Dendritic cell treated with granulocyte-macrophage colony-stimulating factor and Interleukin-4, amounts not matched to agents 40 ng/mL and 50 ng/mL, for 4 days (primary cell): ENCODE data around the gene GUCA1C.

Experiments used
- H3K27ac Mint-ChIP-seq: one replicate; pipeline ENCODE4 v1.8.0; 2022; ENCODE audit warnings: mild to moderate bottlenecking, mixed read lengths
- H3K27me3 Mint-ChIP-seq: one replicate; pipeline ENCODE4 v1.8.0; 2022; ENCODE audit warnings: mild to moderate bottlenecking, mixed read lengths
- H3K36me3 Mint-ChIP-seq: one replicate; pipeline ENCODE4 v1.8.0; 2022; ENCODE audit warnings: low read depth, mixed read lengths
- H3K4me1 Mint-ChIP-seq: one replicate; pipeline ENCODE4 v1.8.0; 2022; ENCODE audit warnings: low read depth, mixed read lengths
- H3K4me3 Mint-ChIP-seq: one replicate; pipeline ENCODE4 v1.8.0; 2022; ENCODE audit warnings: mild to moderate bottlenecking, moderate library complexity, mixed read lengths
- H3K9me3 Mint-ChIP-seq: one replicate; pipeline ENCODE4 v1.8.0; 2022; ENCODE audit warnings: mixed read lengths
- intact Hi-C: fragments of 100-400 bp; cut with micrococcal nuclease; formaldehyde crosslinking; loops from one replicate; pipeline ENCODE4 v1.15.0; 2022

The GUCA1C gene, protein sequence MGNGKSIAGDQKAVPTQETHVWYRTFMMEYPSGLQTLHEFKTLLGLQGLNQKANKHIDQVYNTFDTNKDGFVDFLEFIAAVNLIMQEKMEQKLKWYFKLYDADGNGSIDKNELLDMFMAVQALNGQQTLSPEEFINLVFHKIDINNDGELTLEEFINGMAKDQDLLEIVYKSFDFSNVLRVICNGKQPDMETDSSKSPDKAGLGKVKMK

DNA sequence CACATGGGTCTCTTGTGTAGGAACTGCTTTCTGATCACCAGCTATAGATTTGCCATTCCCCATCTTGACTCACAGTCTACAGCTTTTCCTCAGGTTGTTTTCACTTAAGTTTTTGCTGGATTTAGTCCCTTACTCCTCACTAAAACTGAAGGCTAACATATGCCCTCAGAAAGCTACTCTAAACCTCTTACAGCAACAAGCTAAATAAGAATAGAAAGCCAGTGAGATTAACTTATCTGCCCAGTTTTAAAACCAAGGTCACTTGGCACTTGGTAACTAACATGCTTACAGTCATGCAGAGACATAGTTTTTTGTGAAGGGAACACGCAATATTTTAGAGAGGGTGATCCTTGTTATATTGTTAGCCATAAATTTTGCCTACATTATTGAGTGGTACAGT lies at the start of gene GUCA1C:
TSS of gene GUCA1C (minus strand) at position 180 of the 400 bp plus-strand sequence. CDS start at position 63, 117 bp downstream.
- intact Hi-C loops, result no loop called here
- H3K4me3 Mint-ChIP-seq, result no peak within 1 kb of the TSS
- H3K27ac Mint-ChIP-seq, result no peak within 1 kb of the TSS
- no peaks in the 10 kb centered on the region for H3K9me3 Mint-ChIP-seq
- no peaks in the 10 kb centered on the region for H3K4me1 Mint-ChIP-seq
- H3K27me3 Mint-ChIP-seq, result no peaks in the 10 kb centered on the region
- H3K36me3 Mint-ChIP-seq, result no peaks in the 10 kb centered on the region

DNA sequence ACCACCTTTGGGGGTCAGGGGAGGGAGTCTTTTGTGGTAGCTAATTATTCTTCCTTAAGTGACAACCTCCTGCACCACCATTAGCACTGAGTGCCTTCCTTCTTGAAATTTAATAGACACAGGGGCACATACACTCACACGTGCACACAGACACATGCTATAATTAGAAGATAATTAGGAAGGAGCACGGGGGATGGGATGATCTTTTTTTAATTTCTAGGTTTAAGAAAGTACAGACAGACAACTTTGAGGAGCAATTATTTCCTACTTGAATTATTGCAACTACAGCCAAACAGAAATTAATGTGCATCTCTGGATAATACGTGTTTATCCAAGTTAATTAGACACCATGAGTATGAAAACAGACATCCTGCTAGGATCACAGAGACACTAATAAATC lies 44.8 kb upstream of the GUCA1C start:
- intact Hi-C loops, result no loop called here
- no peaks in the 10 kb centered on the region for H3K9me3 Mint-ChIP-seq
- no peak overlapping the region for H3K4me3 Mint-ChIP-seq
- H3K36me3 Mint-ChIP-seq, result no peaks in the 10 kb centered on the region
- no peaks in the 10 kb centered on the region for H3K4me1 Mint-ChIP-seq
- no peak overlapping the region for H3K27ac Mint-ChIP-seq
- no peaks in the 10 kb centered on the region for H3K27me3 Mint-ChIP-seq

DNA sequence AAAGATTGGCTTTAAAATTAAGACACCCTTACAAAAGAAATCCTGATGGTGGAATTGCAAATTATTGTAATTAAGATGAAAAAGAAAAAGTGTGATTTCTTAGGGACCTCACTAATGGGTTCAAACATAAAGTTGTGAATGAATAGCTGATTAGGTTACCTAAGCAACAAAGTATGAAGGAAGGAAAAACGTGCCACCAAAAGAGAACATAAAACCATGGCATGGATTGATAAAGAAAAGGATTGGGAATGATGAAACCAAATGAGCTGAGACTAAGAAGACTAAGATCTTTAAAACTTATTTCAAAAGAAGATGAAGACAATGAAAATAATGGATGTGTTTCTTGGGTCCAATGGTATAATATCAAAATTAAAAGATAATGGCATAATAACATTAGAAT lies 32.2 kb upstream of the GUCA1C start:
- Mint-ChIP-seq H3K4me1 (no peaks in the 10 kb centered on the region), H3K36me3 (no peaks in the 10 kb centered on the region), H3K27me3 (no peaks in the 10 kb centered on the region), H3K9me3 (peaks cover 10% of the 10 kb centered on the region), H3K27ac (no peak overlapping the region), H3K4me3 (no peak overlapping the region)
- intact Hi-C loops, result no loop called here

DNA sequence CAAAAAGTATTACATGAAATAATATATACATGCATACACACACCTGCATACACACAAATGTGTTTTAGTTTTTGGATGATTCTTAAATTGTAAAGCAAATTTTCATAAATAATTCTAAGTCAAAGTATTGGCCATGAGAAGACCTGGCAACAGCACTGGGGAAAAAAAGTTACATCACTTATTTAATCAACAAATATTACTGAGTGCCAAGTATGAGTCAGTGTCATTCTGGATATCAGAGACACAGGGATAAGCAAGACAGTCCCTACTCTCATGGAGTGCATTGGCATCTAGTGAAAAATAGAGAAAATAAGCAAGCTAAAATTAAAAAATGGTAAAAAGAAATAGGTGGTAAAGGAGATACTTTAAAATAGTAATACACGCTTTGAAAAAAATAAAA lies 29.4 kb upstream of the GUCA1C start:
- Mint-ChIP-seq H3K4me1 (no peaks in the 10 kb centered on the region), H3K27me3 (no peaks in the 10 kb centered on the region), H3K4me3 (no peak overlapping the region), H3K36me3 (no peaks in the 10 kb centered on the region), H3K27ac (no peak overlapping the region), H3K9me3 (no peaks in the 10 kb centered on the region)
- intact Hi-C loops, result no loop called here

DNA sequence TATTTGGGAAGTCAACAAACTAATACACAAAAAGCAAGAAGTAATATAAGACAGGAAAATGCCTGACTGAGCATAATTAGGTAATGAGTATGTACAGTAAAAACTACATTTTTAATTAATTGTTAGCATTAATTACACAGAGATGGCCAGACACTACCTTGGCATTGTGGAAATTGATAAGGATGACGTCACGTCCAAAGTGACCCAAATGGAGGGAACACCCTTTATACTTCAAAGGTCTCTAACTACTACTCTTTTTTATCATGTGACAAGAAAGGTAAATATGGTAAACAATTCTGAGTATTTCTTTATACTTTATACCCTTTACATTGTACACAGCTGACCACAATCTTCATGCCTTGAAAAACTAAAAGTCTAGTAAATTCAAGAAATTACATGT lies 22.4 kb upstream of the GUCA1C start:
- no peaks in the 10 kb centered on the region for H3K36me3 Mint-ChIP-seq
- no peaks in the 10 kb centered on the region for H3K27me3 Mint-ChIP-seq
- H3K4me1 Mint-ChIP-seq, result no peaks in the 10 kb centered on the region
- H3K27ac Mint-ChIP-seq, result no peak overlapping the region
- no peaks in the 10 kb centered on the region for H3K9me3 Mint-ChIP-seq
- intact Hi-C loops, result no loop called here
- H3K4me3 Mint-ChIP-seq, result no peak overlapping the region

DNA sequence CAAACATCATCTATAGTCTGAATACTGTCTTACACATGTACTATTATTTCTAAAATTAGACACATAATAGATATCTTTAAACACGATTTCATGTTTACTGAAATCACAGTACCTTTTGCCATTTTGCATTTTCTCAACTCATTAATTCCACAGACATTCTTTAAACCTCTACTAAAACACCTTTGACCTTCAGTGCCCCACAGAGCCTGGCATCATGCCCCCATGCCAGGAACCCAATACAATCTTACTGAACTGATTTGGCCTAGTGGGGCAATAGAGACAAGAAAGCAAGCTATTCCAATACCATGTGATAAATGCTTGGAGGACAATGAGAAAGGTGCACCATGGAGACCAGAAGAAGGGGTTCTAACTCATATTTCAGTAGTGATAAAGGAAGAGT lies 19.3 kb upstream of the GUCA1C start:
- Mint-ChIP-seq H3K27ac (no peak overlapping the region), H3K27me3 (no peaks in the 10 kb centered on the region), H3K36me3 (no peaks in the 10 kb centered on the region), H3K4me3 (no peak overlapping the region), H3K4me1 (no peaks in the 10 kb centered on the region), H3K9me3 (no peaks in the 10 kb centered on the region)
- intact Hi-C loops, result no loop called here

DNA sequence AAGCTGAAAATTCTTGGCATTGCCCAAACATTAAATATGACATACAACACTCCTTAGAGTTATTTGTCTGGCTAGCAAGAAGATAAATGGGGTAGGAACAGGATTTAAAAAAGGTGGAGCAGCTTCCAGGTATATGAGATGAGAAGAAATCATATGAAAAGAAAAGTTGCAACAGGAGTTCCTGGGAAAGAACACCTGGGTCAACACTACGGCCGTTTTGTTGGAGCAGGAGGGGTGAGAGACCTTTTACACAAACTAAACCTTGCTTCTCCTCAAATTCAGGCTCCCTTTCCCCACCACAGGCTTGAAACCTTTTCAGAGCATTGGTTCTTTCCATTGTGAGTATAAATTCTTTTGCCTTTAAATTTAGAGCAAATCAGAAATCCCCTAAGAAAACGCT lies 18.8 kb upstream of the GUCA1C start:
- Mint-ChIP-seq H3K9me3 (no peaks in the 10 kb centered on the region), H3K27ac (no peak overlapping the region), H3K4me3 (no peak overlapping the region), H3K4me1 (no peaks in the 10 kb centered on the region), H3K27me3 (no peaks in the 10 kb centered on the region), H3K36me3 (no peaks in the 10 kb centered on the region)
- intact Hi-C loops, result no loop called here

DNA sequence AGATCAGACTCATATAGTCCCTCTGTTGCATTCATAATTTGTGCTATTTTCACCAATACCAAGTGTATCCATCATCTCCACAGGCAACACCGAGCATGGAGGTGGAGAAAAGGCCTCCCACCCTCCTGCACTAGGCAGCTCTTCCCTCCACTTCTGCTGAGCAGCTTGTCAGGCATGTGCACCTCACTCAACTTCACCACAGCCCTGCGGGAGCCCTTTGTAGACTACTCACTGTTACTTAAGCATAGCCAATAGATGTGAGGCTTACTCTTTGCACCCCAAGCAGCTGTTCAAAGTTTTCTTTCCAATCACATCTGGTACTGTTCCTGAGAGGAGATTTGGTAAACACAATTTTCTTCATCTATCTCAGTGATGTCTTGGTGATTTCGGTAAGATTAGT lies 16.9 kb upstream of the GUCA1C start:
- intact Hi-C loops, result no loop called here
- Mint-ChIP-seq H3K4me1 (no peaks in the 10 kb centered on the region), H3K4me3 (no peak overlapping the region), H3K9me3 (no peaks in the 10 kb centered on the region), H3K27me3 (no peaks in the 10 kb centered on the region), H3K36me3 (no peaks in the 10 kb centered on the region), H3K27ac (no peak overlapping the region)

DNA sequence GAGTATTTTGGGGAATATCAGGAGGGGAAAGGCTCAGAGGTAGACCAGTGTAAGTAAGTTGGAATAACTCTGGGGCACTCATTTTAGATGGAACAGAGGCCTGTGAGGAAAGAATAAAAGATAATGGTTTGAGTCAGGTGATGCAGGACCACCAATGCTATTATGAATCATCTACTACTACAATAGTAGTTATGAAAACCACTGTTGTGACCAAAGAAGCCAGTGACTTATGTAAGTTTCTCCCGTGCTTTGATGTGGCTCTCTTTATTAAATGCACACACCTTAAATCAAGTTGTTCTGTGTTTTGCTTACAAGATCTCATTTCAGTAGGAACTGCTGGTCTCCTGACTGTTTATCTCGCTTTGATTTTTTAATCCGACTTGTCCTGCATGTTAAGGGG lies 13.1 kb upstream of the GUCA1C start:
- no peaks in the 10 kb centered on the region for H3K9me3 Mint-ChIP-seq

DNA sequence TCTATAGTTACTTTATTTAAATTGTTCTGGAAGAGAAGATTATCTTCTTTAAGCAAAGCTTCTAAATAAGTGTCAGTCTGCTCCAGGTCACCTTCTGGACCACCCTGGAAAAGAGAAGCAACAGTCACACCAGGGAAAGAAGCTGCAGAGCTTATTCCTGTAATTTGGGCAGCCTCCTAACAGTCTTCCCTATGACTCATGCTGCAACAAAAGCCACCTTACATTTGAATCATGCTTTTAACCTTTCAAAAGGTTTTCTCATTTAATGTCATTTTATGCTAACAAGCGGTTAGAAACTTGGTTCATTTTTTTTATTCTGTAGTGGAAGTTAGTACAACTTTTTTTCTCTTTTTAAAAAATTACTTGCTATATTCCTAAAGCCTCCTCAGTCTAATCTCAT lies 5.3 kb upstream of the GUCA1C start:
- no peaks in the 10 kb centered on the region for H3K4me1 Mint-ChIP-seq
- H3K27me3 Mint-ChIP-seq, result peaks cover 2% of the 10 kb centered on the region
- intact Hi-C loops, result no loop called here
- H3K27ac Mint-ChIP-seq, result no peak overlapping the region
- H3K9me3 Mint-ChIP-seq, result no peaks in the 10 kb centered on the region
- H3K36me3 Mint-ChIP-seq, result no peaks in the 10 kb centered on the region
- H3K4me3 Mint-ChIP-seq, result no peak overlapping the region

More for the DNA sequence above, 13.1 kb upstream of the GUCA1C start:
- Mint-ChIP-seq H3K36me3 (no peaks in the 10 kb centered on the region), H3K4me3 (no peak overlapping the region), H3K4me1 (no peaks in the 10 kb centered on the region), H3K27me3 (no peaks in the 10 kb centered on the region), H3K27ac (no peak overlapping the region)
- intact Hi-C loops, result no loop called here

DNA sequence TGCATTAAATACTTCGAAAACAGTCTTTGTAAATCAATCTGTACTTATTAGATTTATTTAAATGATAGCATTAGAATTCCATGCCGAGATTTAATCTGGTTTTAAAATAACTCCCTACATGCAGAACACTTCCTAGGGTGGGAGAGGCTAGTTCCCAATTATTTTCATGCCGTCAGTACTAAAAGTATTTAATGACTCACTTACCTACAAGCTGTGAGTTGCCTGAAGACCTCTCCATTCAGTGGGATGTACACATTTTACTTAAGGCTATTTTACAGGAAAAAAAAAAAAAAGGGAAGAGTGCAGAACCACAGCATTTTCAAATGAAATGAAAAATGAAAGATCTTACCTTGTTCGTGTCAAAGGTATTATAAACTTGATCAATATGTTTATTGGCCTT lies 469 bp downstream of the GUCA1C start:
- no peaks in the 10 kb centered on the region for H3K27me3 Mint-ChIP-seq
- H3K27ac Mint-ChIP-seq, result no peak overlapping the region
- H3K36me3 Mint-ChIP-seq, result no peaks in the 10 kb centered on the region
- H3K4me1 Mint-ChIP-seq, result no peaks in the 10 kb centered on the region
- intact Hi-C loops, result no loop called here
- no peak overlapping the region for H3K4me3 Mint-ChIP-seq
- peaks cover 3% of the 10 kb centered on the region for H3K9me3 Mint-ChIP-seq

DNA sequence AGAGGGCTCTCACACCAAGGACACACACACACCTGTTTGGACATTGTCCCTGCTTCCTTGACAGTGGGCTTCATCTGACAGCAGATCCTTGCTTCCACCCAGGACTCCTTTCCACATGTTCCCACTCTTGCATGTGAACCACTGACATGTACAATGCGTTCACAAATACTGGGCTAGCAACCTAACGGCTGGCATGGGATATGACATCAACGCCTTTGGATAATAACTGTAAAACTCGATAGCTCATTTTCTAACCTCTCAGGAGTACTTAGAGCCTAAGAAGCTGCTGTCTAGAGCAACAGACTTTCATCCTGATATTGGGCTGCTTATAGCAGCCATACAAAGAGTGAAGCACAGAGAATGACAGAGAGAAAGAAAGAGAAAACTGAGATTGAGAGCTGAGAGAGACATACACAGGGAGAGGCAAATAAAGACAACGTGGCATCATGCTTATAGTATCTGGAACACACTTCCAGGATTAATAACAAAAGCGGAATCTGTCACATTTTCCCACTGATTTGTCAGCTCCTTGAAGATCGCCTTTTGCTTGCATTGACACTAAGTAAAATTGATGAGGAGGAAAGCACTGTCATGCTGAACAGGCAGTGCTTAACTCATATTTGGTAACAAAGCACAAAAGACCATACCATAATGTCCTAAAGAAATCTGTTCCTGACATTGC lies 1.7 kb downstream of the GUCA1C start:
- no peaks in the 10 kb centered on the region for H3K27me3 Mint-ChIP-seq
- peaks cover 7% of the 10 kb centered on the region for H3K9me3 Mint-ChIP-seq
- H3K27ac Mint-ChIP-seq, result no peak overlapping the region
- H3K36me3 Mint-ChIP-seq, result no peaks in the 10 kb centered on the region
- H3K4me1 Mint-ChIP-seq, result no peaks in the 10 kb centered on the region
- H3K4me3 Mint-ChIP-seq, result no peak overlapping the region
- intact Hi-C loops, result no loop called here

DNA sequence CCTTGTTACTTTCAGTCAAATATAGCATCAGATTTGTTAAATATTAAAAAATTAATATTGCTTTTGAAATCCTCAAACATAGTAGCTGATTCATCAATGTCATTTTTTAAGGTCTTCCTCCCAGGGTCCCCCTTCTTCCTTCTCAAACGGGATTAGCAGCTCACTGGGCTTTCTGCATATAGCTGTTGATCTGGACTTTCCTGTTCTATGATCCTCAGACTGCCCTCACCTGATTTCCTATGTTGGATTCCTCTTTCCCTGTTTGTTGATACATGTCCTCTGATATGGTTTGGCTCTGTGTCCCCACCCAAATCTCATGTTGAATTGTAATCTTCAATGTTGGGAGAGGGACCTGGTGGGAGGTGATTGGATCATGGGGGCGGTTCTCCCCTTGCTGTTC lies 5.8 kb downstream of the GUCA1C start:
- Mint-ChIP-seq H3K27ac (no peak overlapping the region), H3K9me3 (peaks cover 7% of the 10 kb centered on the region), H3K4me3 (no peak overlapping the region), H3K27me3 (no peaks in the 10 kb centered on the region), H3K36me3 (no peaks in the 10 kb centered on the region), H3K4me1 (no peaks in the 10 kb centered on the region)
- intact Hi-C loops, result no loop called here

DNA sequence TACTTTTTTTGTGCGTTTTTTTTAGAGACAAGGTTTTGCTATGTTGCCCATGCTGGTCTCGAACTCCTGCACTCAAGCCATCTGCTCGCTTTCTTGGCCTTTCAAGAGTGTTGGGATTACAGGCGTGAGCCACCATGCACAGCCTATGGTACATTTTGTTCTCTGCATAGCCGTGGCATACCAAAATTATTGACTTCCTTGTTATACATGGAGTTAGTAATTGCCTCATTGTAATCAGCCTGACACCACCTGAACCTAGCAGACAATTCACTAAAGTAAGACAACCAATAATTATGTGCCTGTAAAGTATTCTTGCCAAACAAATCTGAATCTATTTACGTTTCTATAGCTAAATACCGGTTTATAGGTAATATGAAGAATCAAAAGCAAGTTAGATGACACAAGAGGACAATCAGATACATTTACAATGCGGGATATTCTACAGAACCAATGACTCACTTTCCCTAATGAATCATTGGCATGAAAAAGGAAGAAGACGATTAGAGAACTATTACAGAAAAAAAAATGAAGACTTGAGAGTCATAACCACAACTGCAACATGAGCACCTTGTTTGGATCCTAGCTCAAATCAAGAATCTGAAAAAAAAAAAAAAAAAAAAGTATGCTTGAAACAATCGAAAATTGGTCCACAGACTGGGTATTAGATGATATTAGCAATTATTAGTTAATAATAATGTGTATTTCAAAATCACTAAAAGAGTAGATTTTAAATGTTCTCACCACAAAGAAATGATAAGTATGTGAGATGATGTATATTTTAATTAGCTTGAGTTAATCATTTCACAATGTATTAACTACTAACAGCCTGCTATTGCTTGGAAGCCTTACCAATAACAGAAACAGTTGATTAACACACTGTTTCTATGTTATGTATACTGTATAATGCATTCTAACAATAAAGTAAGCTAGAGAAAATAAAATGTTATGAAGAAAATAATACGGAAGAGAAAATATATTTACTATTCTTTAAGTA lies 7.1 kb downstream of the GUCA1C start:
- intact Hi-C loops, result no loop called here
- Mint-ChIP-seq H3K27me3 (no peaks in the 10 kb centered on the region), H3K4me3 (no peak overlapping the region), H3K4me1 (no peaks in the 10 kb centered on the region), H3K9me3 (peaks cover 7% of the 10 kb centered on the region), H3K36me3 (no peaks in the 10 kb centered on the region), H3K27ac (no peak overlapping the region)
